M059J (cell line): ENCODE measurements around the gene DERA. TPM values are rescaled to one million over a fixed set of nuclear protein-coding genes. Genes with fewer than 3 reads are reported as not detected.
A peak's percentile ranks its signal among the peaks of the same experiment; 100 is the strongest.
"Not testable (repeated sequence)": the region's sequence is repeated elsewhere in the genome, so short reads cannot be mapped to it uniquely, and the experiment has no call there.

ENCODE experiments used
- DNase-seq: peaks from one replicate; pipeline ENCODE4 v3.0.0-alpha.2; 2012; ENCODE audit warnings: low read depth
- total RNA-seq: library from RNA; depleted of rRNA; stranded (reverse); fragments of >200 nt; shearing (Covaris generic); gene quantifications from 2 replicates; pipeline ENCODE4 v1.2.3, GENCODE V29; 2014

The DERA gene
- total RNA-seq, 1 experiment from 2014 or later, result 67.0 TPM

GRCh38 chr12:15904378-15904920, 6.7 kb upstream of the DERA start:
- no peak for DNase-seq

- no peak for DNase-seq
These were observed 666 bp upstream of the DERA start for GRCh38 chr12:15910468-15910863.

GRCh38 chr12:15911931-15912330, 799 bp downstream of the DERA start:
- not testable (repeated sequence) for DNase-seq

GRCh38 chr12:15914131-15914530, 3.0 kb downstream of the DERA start:
- DNase-seq, result not testable (repeated sequence)

GRCh38 chr12:15918066-15918465, 6.9 kb downstream of the DERA start:
- DNase-seq, result no peak

GRCh38 chr12:15919418-15919817, 8.3 kb downstream of the DERA start:
- DNase-seq, result no peak

- no peak for DNase-seq
These were observed 13.8 kb downstream of the DERA start for GRCh38 chr12:15924956-15925355.

- peak; percentile 90 for DNase-seq
These were observed 17.2 kb downstream of the DERA start for GRCh38 chr12:15928346-15928745.

- peak; percentile 28 for DNase-seq
These were observed 17.9 kb downstream of the DERA start for GRCh38 chr12:15928870-15929571.

- peak; percentile 51 for DNase-seq
These were observed 20.5 kb downstream of the DERA start for GRCh38 chr12:15931590-15932053.

GRCh38 chr12:15932327-15932726, 21.2 kb downstream of the DERA start:
- DNase-seq, result no peak

- no peak for DNase-seq
These were observed 21.8 kb downstream of the DERA start for GRCh38 chr12:15932971-15933370.

- peak; percentile 66 for DNase-seq
These were observed 22.6 kb downstream of the DERA start for GRCh38 chr12:15933751-15934150.

- no peak for DNase-seq
These were observed 25.6 kb downstream of the DERA start for GRCh38 chr12:15936751-15937150.

- no peak for DNase-seq
These were observed 26.8 kb downstream of the DERA start for GRCh38 chr12:15937902-15938301.

GRCh38 chr12:15939111-15939510, 28.0 kb downstream of the DERA start:
- DNase-seq, result peak; percentile 30

GRCh38 chr12:15942475-15942874, 31.3 kb downstream of the DERA start:
- DNase-seq, result peak; percentile 36

GRCh38 chr12:15943519-15943918, 32.4 kb downstream of the DERA start:
- DNase-seq, result not testable (repeated sequence)

GRCh38 chr12:15948461-15948860, 37.3 kb downstream of the DERA start:
- not testable (repeated sequence) for DNase-seq

- DNase-seq, result no peak
These were observed 44.1 kb downstream of the DERA start for GRCh38 chr12:15955281-15955680.

- DNase-seq, result no peak
These were observed 44.9 kb downstream of the DERA start for GRCh38 chr12:15956010-15956409.

- DNase-seq, result no peak
These were observed 45.5 kb downstream of the DERA start for GRCh38 chr12:15956413-15957185.

GRCh38 chr12:15962760-15963159, 51.6 kb downstream of the DERA start:
- peak; percentile 86 for DNase-seq
